ENCODE measurements around the gene TMEM135. TPM values are rescaled to one million over a fixed set of nuclear protein-coding genes. Genes with fewer than 3 reads are reported as not detected.
"Not testable (repeated sequence)": the region's sequence is repeated elsewhere in the genome, so short reads cannot be mapped to it uniquely, and the experiment has no call there.

The TMEM135 gene
- total RNA-seq, 1 donor from 2014 or later = 12.6 TPM

DNA sequence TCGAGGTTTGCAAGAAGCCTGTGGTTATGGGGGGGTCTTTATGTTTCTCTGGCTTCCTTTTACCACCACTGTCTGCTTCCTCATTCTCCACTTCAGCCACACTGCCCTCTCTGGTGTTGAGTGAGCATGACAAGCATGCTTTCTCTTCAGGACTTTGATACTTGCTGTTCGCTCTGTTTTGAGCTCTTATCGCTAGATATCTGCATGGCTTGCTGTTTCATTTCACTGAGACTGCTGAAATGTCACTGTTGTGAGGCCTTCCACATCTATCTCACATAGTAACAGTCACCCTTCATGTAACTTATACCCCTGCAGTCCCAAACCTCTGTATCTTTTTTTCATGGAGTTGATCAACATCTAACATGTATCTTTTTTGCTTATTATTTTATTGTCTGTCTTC, 59.8 kb downstream of the TMEM135 start:
- TF ChIP-seq, protein P1, sequence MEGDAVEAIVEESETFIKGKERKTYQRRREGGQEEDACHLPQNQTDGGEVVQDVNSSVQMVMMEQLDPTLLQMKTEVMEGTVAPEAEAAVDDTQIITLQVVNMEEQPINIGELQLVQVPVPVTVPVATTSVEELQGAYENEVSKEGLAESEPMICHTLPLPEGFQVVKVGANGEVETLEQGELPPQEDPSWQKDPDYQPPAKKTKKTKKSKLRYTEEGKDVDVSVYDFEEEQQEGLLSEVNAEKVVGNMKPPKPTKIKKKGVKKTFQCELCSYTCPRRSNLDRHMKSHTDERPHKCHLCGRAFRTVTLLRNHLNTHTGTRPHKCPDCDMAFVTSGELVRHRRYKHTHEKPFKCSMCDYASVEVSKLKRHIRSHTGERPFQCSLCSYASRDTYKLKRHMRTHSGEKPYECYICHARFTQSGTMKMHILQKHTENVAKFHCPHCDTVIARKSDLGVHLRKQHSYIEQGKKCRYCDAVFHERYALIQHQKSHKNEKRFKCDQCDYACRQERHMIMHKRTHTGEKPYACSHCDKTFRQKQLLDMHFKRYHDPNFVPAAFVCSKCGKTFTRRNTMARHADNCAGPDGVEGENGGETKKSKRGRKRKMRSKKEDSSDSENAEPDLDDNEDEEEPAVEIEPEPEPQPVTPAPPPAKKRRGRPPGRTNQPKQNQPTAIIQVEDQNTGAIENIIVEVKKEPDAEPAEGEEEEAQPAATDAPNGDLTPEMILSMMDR (conservative IDR thresholded peaks at IDR 0.05; ENCODE audit: low read depth, low read length) = peak; percentile 83
- DNase-seq (ENCODE audit: low read depth) = peak; percentile 13

DNA sequence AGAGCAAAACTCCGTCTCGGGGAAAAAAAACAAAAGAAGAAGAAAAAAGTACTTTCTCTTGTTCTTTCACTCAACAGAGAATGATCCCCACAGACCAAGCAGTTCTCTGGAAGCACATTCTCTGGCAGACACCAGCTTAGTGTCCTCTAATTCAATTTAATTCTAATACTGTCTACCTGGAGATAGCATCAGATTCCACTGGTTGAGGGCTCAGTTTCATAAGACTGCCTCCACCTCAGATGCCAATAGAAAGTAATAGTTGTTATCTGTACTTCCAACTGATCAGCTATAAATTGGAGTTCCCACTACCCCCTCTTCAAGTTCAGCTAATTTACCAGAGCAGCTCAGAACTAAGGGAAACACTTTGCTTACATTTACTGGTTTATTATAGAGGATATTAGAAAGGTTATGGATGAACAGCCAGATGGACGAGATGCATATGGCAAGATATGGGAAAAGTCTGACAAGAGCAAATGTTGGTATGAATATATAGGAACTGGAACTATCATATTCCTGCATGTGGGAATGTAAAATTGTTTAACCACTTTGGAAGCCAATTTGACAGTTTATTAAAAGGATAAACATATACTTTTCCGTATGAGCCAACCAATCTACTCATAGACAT, 64.3 kb downstream of the TMEM135 start:
- TF ChIP-seq, protein P1 (conservative IDR thresholded peaks at IDR 0.05; ENCODE audit: low read depth, low read length) = no peak
- DNase-seq (ENCODE audit: low read depth) = no peak
- H3K4me3 ChIP-seq (ENCODE audit: low read depth, low read length) = no peak overlapping the region

More for the DNA sequence above, 59.8 kb downstream of the TMEM135 start:
- H3K4me3 ChIP-seq (ENCODE audit: low read depth, low read length) = no peak overlapping the region

DNA sequence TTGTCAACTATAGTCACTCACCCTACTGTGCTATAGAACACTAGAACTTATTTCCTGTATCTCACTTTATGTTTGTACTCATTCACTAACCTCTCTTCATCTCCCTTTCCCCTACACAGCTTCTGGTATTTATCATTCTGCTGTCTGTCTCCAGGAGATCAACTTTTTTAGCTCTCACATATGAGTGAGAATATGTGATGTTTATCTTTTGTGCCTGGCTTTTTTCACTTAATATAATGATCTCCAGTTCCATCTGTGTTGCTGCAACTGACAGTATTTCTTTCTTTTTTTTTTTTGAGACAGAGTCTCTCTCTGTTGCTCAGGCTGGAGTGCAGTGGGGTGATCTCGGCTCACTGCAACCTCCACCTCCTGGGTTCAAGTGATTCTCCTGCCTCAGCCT, 68.1 kb downstream of the TMEM135 start:
- DNase-seq (ENCODE audit: low read depth); H3K4me3 ChIP-seq (ENCODE audit: low read depth, low read length): not testable (repeated sequence)

DNA sequence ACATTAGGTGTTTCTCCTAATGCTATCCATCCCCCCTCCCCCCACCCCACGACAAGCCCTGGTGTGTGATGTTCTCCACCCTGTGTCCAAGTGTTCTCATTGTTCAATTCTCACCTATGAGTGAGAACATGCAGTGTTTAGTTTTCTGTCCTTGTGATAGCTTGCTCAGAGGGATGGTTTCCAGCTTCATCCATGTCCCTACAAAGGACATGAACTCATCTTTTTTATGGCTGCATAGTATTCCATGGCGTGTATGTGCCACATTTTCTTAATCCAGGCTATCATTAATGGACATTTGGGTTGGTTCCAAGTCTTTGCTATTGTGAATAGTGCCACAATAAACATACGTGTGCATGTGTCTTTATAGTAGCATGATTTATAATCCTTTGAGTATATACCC, 69.6 kb downstream of the TMEM135 start:
- DNase-seq (ENCODE audit: low read depth); H3K4me3 ChIP-seq (ENCODE audit: low read depth, low read length): not testable (repeated sequence)

DNA sequence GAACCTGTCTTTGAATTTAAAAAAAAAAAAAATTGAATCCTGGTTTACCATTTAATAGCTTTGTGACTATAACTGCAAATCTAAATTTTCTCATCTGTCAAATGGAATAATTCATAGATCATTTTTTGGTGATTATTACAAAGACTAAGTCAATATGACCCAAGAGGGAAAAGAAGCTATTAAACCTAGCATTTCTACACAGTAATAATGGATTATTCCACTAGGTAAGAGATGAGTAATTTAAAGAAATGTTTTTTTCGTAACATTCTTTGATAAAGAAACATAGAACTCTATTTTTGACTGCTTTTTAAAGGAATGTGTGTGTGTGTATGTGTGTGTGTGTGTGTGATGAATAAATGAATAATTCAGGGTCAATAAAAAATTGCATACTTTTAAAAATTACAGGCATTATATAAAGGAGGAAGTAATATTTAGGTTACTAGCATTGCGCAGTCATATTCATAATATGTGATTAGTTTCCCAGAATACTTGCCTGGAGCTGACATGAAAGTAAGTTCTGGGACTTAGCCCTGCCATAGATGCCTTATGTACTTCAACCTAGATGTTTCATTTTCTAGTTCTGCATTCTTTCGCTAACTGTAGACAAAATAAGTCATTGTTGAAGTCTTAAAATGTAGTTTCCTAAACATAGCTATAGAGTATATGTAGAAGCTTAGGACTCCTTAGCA, 72.9 kb downstream of the TMEM135 start:
- TF ChIP-seq, protein P1 (conservative IDR thresholded peaks at IDR 0.05; ENCODE audit: low read depth, low read length) = no peak
- DNase-seq (ENCODE audit: low read depth) = no peak

DNA sequence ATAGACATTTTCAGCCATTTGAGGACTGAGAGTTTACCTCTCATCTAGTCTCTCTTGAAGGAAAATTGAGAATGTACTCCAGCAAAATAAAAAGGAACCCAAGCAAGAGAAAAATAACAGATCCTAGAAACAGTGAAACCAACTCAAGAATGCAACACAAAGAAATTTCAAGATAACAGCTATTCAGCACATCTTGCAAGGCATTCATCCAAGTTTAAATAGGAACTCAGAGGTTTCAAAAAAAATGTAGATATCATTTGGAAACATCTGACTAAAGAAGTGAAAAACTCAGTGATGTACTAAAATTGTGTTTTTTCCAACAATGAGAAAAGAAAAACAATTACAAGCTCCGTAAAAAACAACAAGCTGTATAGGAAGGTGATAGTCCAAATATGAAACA, 76.4 kb downstream of the TMEM135 start:
- TF ChIP-seq, protein P1 (conservative IDR thresholded peaks at IDR 0.05; ENCODE audit: low read depth, low read length) = no peak
- DNase-seq (ENCODE audit: low read depth) = no peak
- no peak overlapping the region for H3K4me3 ChIP-seq (ENCODE audit: low read depth, low read length)

More for the DNA sequence above, 72.9 kb downstream of the TMEM135 start:
- H3K4me3 ChIP-seq (ENCODE audit: low read depth, low read length) = no peak overlapping the region

DNA sequence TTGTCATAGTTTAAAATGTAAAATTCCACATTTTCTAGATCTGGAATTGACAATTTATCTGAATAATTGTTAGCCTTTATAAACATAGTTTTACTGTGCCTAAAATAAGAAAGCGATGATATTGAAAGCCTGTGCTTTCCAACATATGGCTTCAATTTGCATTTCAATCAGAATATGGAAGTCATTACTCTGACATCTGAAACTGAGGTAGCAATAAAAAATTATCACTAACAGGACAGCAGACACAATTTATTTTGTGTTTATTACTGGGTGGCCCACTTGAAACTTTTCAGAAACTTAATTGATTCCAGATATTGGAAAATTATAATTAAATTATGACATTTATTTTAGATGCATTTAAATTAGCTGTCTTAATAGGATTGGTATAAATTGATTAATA, 78.5 kb downstream of the TMEM135 start:
- TF ChIP-seq, protein P1 (conservative IDR thresholded peaks at IDR 0.05; ENCODE audit: low read depth, low read length) = no peak
- DNase-seq (ENCODE audit: low read depth) = no peak
- no peak overlapping the region for H3K4me3 ChIP-seq (ENCODE audit: low read depth, low read length)

DNA sequence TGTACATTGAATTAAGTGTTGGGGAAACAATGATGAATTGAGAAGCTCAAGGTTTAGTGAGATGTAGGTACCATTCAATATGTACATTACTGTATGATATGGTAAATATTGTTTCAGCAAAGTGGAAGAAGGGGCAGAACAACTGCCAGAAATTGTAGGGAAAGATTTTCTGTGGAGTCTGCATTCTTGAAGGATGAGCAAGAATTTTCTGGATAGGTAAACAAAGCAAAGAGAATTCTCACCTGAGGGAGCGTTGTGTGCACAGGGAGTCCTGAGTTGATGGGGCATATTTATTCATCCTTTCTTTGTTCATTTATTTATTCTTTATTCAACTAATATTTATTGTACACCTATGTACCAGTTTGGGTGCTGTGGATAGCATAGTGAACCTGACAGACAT, 83.2 kb downstream of the TMEM135 start:
- no peak overlapping the region for H3K4me3 ChIP-seq (ENCODE audit: low read depth, low read length)
- DNase-seq (ENCODE audit: low read depth) = no peak
- TF ChIP-seq, protein P1 (conservative IDR thresholded peaks at IDR 0.05; ENCODE audit: low read depth, low read length) = no peak
